ENCODE data around the gene NSRP1.

- TF ChIP-seq CTCF (conservative IDR thresholded peaks at IDR 0.05; ENCODE audit: low read depth, low read length) (no peak), MAFK (IDR thresholded peaks at IDR 0.05; ENCODE audit: low read depth, low read length) (no peak), MXI1 (IDR thresholded peaks at IDR 0.05; ENCODE audit: borderline replicate concordance, low read depth, low read length) (no peak), POLR2A (IDR thresholded peaks at IDR 0.05; ENCODE audit: low read depth, low read length) (no peak), CEBPB (IDR thresholded peaks at IDR 0.05; ENCODE audit: low read depth, low read length) (no peak), USF2 (IDR thresholded peaks at IDR 0.05; ENCODE audit: low read depth, low read length) (no peak), ELK1 (IDR thresholded peaks at IDR 0.05; ENCODE audit: borderline replicate concordance, low read depth, low read length) (no peak), RAD21 (IDR thresholded peaks at IDR 0.05; ENCODE audit: low read length) (no peak), SMC3 (IDR thresholded peaks at IDR 0.05; ENCODE audit: low read depth, low read length) (no peak), FOS (IDR thresholded peaks at IDR 0.05; ENCODE audit: low read depth, low read length) (no peak), RCOR1 (IDR thresholded peaks at IDR 0.05; ENCODE audit: insufficient replicate concordance, low read length) (no peak), MAZ (IDR thresholded peaks at IDR 0.05; ENCODE audit: borderline replicate concordance, low read depth, low read length) (no peak), RFX5 (IDR thresholded peaks at IDR 0.05; ENCODE audit: low read depth, low read length) (no peak), CHD1 (IDR thresholded peaks at IDR 0.05; ENCODE audit: low read depth, low read length) (no peak)
Measured at GRCh38 chr17:30117675-30118081, 1.1 kb downstream of the NSRP1 start.

All from IMR-90 (cell line).